H1 (cell line): Measurements from ENCODE around the gene FASLG. TPM values are rescaled to one million over a fixed set of nuclear protein-coding genes. Genes with fewer than 3 reads are reported as not detected.

Experiments
- CTCF ChIA-PET: fragments of 300-600 bp; sonication (Branson Sonifier 250); formaldehyde crosslinking; loops from one replicate; lab custom pipeline; 2021; ENCODE audit not compliant: partially characterized antibody; lab: Charles Lee
- POLR2A ChIA-PET: fragments of 300-600 bp; sonication (Branson Sonifier 250); formaldehyde crosslinking; loops from one replicate; lab custom pipeline; 2021; ENCODE audit warnings: inconsistent platforms; ENCODE audit not compliant: partially characterized antibody; lab: Charles Lee
- DNase-seq, 2 experiments: peaks; one replicate each; pipeline versions ENCODE4 v3.0.0 to v3.0.0-alpha.2; 2010 to 2022; ENCODE audit warnings: low spot score in 2 of 2, low read depth in 1 of 2, mixed read lengths in 1 of 2
- FAIRE-seq: peaks from 2 replicates; lab custom pipeline; 2011; peaks lifted over from hg19 to GRCh38; lab: Jason Lieb, UNC
- H2AFZ ChIP-seq: 2 replicates; pipeline ENCODE4 v1.8.1; 2012; ENCODE audit warnings: low read length, inconsistent platforms
- H2AK5ac ChIP-seq: 2 replicates; pipeline ENCODE4 v1.6.1; 2013; ENCODE audit warnings: low read depth, low read length
- H2BK120ac ChIP-seq: replicated peaks from 2 replicates; pipeline ENCODE3; 2013; ENCODE audit warnings: low read depth, low read length, inconsistent platforms
- H2BK12ac ChIP-seq: 2 replicates; pipeline ENCODE4 v1.6.1; 2013; ENCODE audit warnings: low read depth, low read length
- H2BK15ac ChIP-seq: 2 replicates; pipeline ENCODE4 v1.6.1; 2013; ENCODE audit warnings: low read length
- H2BK20ac ChIP-seq: 2 replicates; pipeline ENCODE4 v1.6.1; 2013; ENCODE audit warnings: low read length
- H2BK5ac ChIP-seq: 2 replicates; pipeline ENCODE4 v1.6.1; 2013; ENCODE audit warnings: low read depth, low read length
- H3K14ac ChIP-seq: 2 replicates; pipeline ENCODE4 v1.6.1; 2013; ENCODE audit warnings: inconsistent platforms; ENCODE audit not compliant: insufficient read length
- H3K18ac ChIP-seq: 2 replicates; pipeline ENCODE4 v1.6.1; 2013; ENCODE audit warnings: low read length; ENCODE audit errors: extremely low read depth
- H3K23ac ChIP-seq: 2 replicates; pipeline ENCODE4 v1.6.1; 2013; ENCODE audit warnings: inconsistent platforms; ENCODE audit not compliant: insufficient read length
- H3K23me2 ChIP-seq: 2 replicates; pipeline ENCODE4 v1.6.1; 2013; ENCODE audit warnings: low read depth, low read length
- H3K27ac ChIP-seq: 2 replicates; pipeline ENCODE4 v1.6.1; 2011; ENCODE audit warnings: low read depth, low read length, inconsistent platforms
- H3K27me3 ChIP-seq, 4 experiments: replicated peaks in 1 of 4; 1 replicate in 1 of 4; 2 replicates in 3 of 4; pipeline versions ENCODE4 v1.6.1 to v1.8.1; 2011 to 2013; ENCODE audit warnings: low read length in 3 of 4, mild to moderate bottlenecking in 3 of 4, inconsistent platforms in 2 of 4, mixed read lengths in 2 of 4, moderate library complexity in 1 of 4; ENCODE audit not compliant: control insufficient read depth in 3 of 4, insufficient read depth in 3 of 4; ENCODE audit errors: extremely low read depth in 1 of 4
- H3K36me3 ChIP-seq, 4 experiments: 2 replicates each; pipeline versions ENCODE4 v1.6.1 to v1.8.1; 2011 to 2013; ENCODE audit warnings: mild to moderate bottlenecking in 4 of 4, low read length in 3 of 4, moderate library complexity in 2 of 4, control low read depth in 1 of 4, inconsistent platforms in 1 of 4; ENCODE audit not compliant: insufficient read depth in 4 of 4, control insufficient read depth in 2 of 4
- H3K4ac ChIP-seq: replicated peaks from 2 replicates; pipeline ENCODE3; 2013; ENCODE audit warnings: low read length, low read depth, mixed read lengths, inconsistent platforms; ENCODE audit not compliant: insufficient read length
- H3K4me1 ChIP-seq, 4 experiments: replicated peaks in 1 of 4; 1 replicate in 1 of 4; 2 replicates in 3 of 4; pipeline versions ENCODE4 v1.6.1 to v1.8.1; 2011 to 2013; ENCODE audit warnings: low read length in 3 of 4, inconsistent platforms in 2 of 4, mixed read lengths in 1 of 4; ENCODE audit not compliant: insufficient read depth in 4 of 4, control insufficient read depth in 3 of 4
- H3K4me2 ChIP-seq, 2 experiments: 2 replicates each; pipeline versions ENCODE4 v1.6.1 to v1.8.1; 2011 to 2013; ENCODE audit warnings: low read depth in 2 of 2, low read length in 2 of 2, control low read depth in 1 of 2, inconsistent platforms in 1 of 2, mild to moderate bottlenecking in 1 of 2; ENCODE audit not compliant: insufficient read depth in 1 of 2
- H3K4me3 ChIP-seq, 4 experiments: fragments of 200-600, 300-600 bp in 1 of 4; sonication (generic), shearing (Covaris generic), sonication (Bioruptor Twin) in 1 of 4; 2 replicates each; pipeline versions ENCODE4 v1.5.1 to v1.8.1; 2011 to 2016; ENCODE audit warnings: low read length in 4 of 4, low read depth in 3 of 4, control low read depth in 2 of 4, inconsistent platforms in 2 of 4, mild to moderate bottlenecking in 2 of 4, mixed read lengths in 1 of 4, moderate library complexity in 1 of 4; ENCODE audit not compliant: insufficient read depth in 2 of 4; ENCODE audit errors: extremely low read depth in 1 of 4
- H3K56ac ChIP-seq: replicated peaks from 2 replicates; pipeline ENCODE3; 2013; ENCODE audit warnings: low read depth, mild to moderate bottlenecking, mixed read lengths, low read length, inconsistent platforms; ENCODE audit not compliant: insufficient read length
- H3K79me1 ChIP-seq: 2 replicates; pipeline ENCODE4 v1.6.1; 2013; ENCODE audit warnings: low read depth, low read length, control low read depth
- H3K79me2 ChIP-seq, 2 experiments: 2 replicates each; pipeline versions ENCODE4 v1.6.1 to v1.8.1; 2012 to 2013; ENCODE audit warnings: low read length in 2 of 2, mild to moderate bottlenecking in 2 of 2, inconsistent platforms in 1 of 2; ENCODE audit not compliant: insufficient read depth in 2 of 2, control insufficient read depth in 1 of 2
- H3K9ac ChIP-seq, 4 experiments: replicated peaks in 1 of 4; 1 replicate in 1 of 4; 2 replicates in 3 of 4; pipeline versions ENCODE4 v1.6.1 to v1.8.1; 2011 to 2013; ENCODE audit warnings: low read depth in 3 of 4, low read length in 3 of 4, control low read depth in 2 of 4, mild to moderate bottlenecking in 2 of 4, moderate library complexity in 2 of 4, inconsistent platforms in 1 of 4; ENCODE audit errors: extremely low read depth in 1 of 4
- H3K9me3 ChIP-seq, 2 experiments: 2 replicates each; pipeline versions ENCODE4 v1.6.1 to v1.8.1; 2012 to 2013; ENCODE audit warnings: mild to moderate bottlenecking in 2 of 2, moderate library complexity in 2 of 2, control low read depth in 1 of 2, inconsistent platforms in 1 of 2, low read depth in 1 of 2, low read length in 1 of 2, mixed read lengths in 1 of 2; ENCODE audit not compliant: insufficient read depth in 2 of 2
- H4K20me1 ChIP-seq, 2 experiments: replicated peaks in 1 of 2; 2 replicates each; pipeline versions ENCODE3 to v1.8.1; 2011 to 2013; ENCODE audit warnings: inconsistent platforms in 2 of 2, low read length in 2 of 2, mild to moderate bottlenecking in 1 of 2; ENCODE audit not compliant: insufficient read depth in 2 of 2, control insufficient read depth in 1 of 2
- H4K5ac ChIP-seq: 2 replicates; pipeline ENCODE4 v1.6.1; 2013; ENCODE audit warnings: low read length, low read depth, mixed read lengths, inconsistent platforms; ENCODE audit not compliant: insufficient read length
- H4K8ac ChIP-seq: 2 replicates; pipeline ENCODE4 v1.8.0; 2013; ENCODE audit warnings: mild to moderate bottlenecking, moderate library complexity, low read length, inconsistent platforms; ENCODE audit not compliant: insufficient read depth; ENCODE audit errors: extremely low read depth
- H4K91ac ChIP-seq: replicated peaks from 2 replicates; pipeline ENCODE3; 2013; ENCODE audit warnings: low read length, mixed read lengths, inconsistent platforms; ENCODE audit not compliant: insufficient read length
- BACH1 ChIP-seq: IDR thresholded peaks from 2 replicates; pipeline ENCODE4 v1.6.1; 2012; ENCODE audit warnings: low read length, improper control_type of control experiment
- HDAC2 ChIP-seq, 2 experiments: fragments of 300-600 bp in 1 of 2; sonication (generic) in 1 of 2; IDR thresholded peaks; 2 replicates each; pipeline ENCODE4 v1.6.1; 2011 to 2012; ENCODE audit warnings: low read depth in 2 of 2, low read length in 2 of 2, mild to moderate bottlenecking in 2 of 2, moderate library complexity in 2 of 2, borderline replicate concordance in 1 of 2, inconsistent platforms in 1 of 2
- NANOG ChIP-seq: IDR thresholded peaks from 2 replicates; pipeline ENCODE4 v1.6.1; 2011; ENCODE audit warnings: low read length, low read depth, mild to moderate bottlenecking, inconsistent platforms; ENCODE audit not compliant: insufficient read depth, poor library complexity, severe bottlenecking
- RXRA ChIP-seq: IDR thresholded peaks from 2 replicates; pipeline ENCODE4 v1.6.1; 2011; ENCODE audit warnings: low read depth, mild to moderate bottlenecking, low read length, moderate library complexity; ENCODE audit not compliant: insufficient read depth
- SIN3A ChIP-seq, 2 experiments: IDR thresholded peaks in 1 of 2; conservative IDR thresholded peaks in 1 of 2; 2 replicates each; pipeline ENCODE4 v1.6.1; 2011 to 2012; ENCODE audit warnings: low read length in 2 of 2, improper control_type of control experiment in 1 of 2, low read depth in 1 of 2, mild to moderate bottlenecking in 1 of 2
- TAF1 ChIP-seq: IDR thresholded peaks from 2 replicates; pipeline ENCODE4 v1.6.1; 2011; ENCODE audit warnings: mild to moderate bottlenecking, low read depth, low read length
- WGBS, 2 experiments: shearing (Covaris generic) in 1 of 2; methylation state at CpG; one replicate each; pipeline versions ENCODE4 v1.1.6 to v1.1.7; 2013 to 2015; ENCODE audit warnings: low lambda C conversion rate in 2 of 2, mixed read lengths in 2 of 2, inconsistent platforms in 1 of 2, low coverage in 1 of 2, missing lambda C conversion rate in 1 of 2; ENCODE audit not compliant: insufficient replicate concordance in 2 of 2, insufficient coverage in 1 of 2, insufficient read length in 1 of 2; ENCODE audit errors: extremely low coverage in 1 of 2, missing lambda C conversion rate in 1 of 2; 5-methylcytosine and 5-hydroxymethylcytosine counted together
- polyA plus RNA-seq, 7 experiments: library from polyadenylated mRNA; depleted of rRNA in 3 of 7; stranded (reverse) in 5 of 7; unstranded in 2 of 7; fragments of >200 nt in 5 of 7; fragments of 200-250 nt in 2 of 7; gene quantifications; 1 replicate in 5 of 7; 2 replicates in 1 of 7; 4 replicates in 1 of 7; pipeline versions ENCODE4 v1.2.1 to v1.2.3, GENCODE V29; 2011 to 2013; ENCODE audit warnings: missing spikeins in 2 of 7, mixed read lengths in 2 of 7
- total RNA-seq: library from RNA; stranded (reverse); fragmentation: NEBNext Ultra II Directional; extraction: Animal tissue kit (Norgen Biotek cat#: 25700); gene quantifications from 2 replicates; pipeline ENCODE4 v1.2.1, GENCODE V29; 2021

FASLG gene
- total and polyA plus RNA-seq, 2 of the 8 experiments (the other 6 are each of a cell fraction or from before 2014, with no cell fraction given), result not detected

DNA sequence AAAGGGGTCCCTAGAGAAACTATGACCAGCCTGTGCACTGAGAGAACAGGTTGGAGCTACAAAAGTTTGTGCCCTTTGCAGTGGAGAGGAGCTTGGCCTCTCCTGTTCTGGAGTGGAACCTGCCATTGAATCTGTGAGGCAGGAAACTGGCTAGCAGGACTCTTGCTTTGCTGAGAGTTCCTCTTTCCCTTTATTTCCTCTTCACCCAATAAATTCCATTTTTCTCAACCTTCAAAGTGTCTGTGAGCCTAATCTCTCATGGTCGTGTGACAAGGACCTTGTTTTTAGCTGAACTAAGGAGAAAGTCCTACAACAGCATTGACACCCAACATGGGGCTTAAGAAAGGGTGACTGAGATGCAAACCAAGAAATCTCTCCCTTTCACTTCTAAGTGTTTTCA, 42.7 kb upstream of the FASLG start:
- H3K36me3 ChIP-seq, result peaks cover 0 to 8% (median 2%) of the 10 kb centered on the region in 4 experiments; a peak in 3 of 8 replicates
- no peak overlapping the region for H2BK12ac ChIP-seq
- no peaks in the 10 kb centered on the region for H3K4me1 ChIP-seq
- H2AK5ac ChIP-seq, result no peak overlapping the region
- no peak overlapping the region for H3K4ac ChIP-seq
- no peak for DNase-seq
- POLR2A ChIA-PET, result no interaction called here
- H3K9me3 ChIP-seq, result peaks cover 20 to 25% of the 10 kb centered on the region in 2 experiments; a peak in 3 of 4 replicates
- H3K27me3 ChIP-seq, result peaks cover 0 to 1% (median 0%) of the 10 kb centered on the region in 4 experiments; a peak in 1 of 7 replicates
- no peak overlapping the region for H4K8ac ChIP-seq
- no peak overlapping the region for H2BK20ac ChIP-seq
- no peak overlapping the region for H2BK5ac ChIP-seq
- H3K27ac ChIP-seq, result no peak overlapping the region
- TF ChIP-seq TAF1 (no peak), BACH1 (no peak), HDAC2 (IDR thresholded peaks at IDR 0.05; ENCODE audit: borderline replicate concordance in 1 of 2, low read depth in 2 of 2, low read length in 2 of 2) (no peak), NANOG (no peak), SIN3A (conservative IDR thresholded peaks at IDR 0.05 in 1 of 2, IDR thresholded peaks at IDR 0.05 in 1 of 2; ENCODE audit: low read depth in 1 of 2, low read length in 2 of 2) (no peak), RXRA (no peak)
- TF ChIP-seq, all 59 proteins: peak for 0
- 73% methylated on average over 1 of the region's 1 CpG; no CpG with 5 or more reads in 1 of the 2 experiments for WGBS, 2 experiments
- no peak overlapping the region for H3K14ac ChIP-seq
- H3K56ac ChIP-seq, result no peak overlapping the region
- H4K91ac ChIP-seq, result no peak overlapping the region
- H2BK15ac ChIP-seq, result no peak overlapping the region
- H3K79me2 ChIP-seq, result no peaks in the 10 kb centered on the region
- no peak for FAIRE-seq
- no peak overlapping the region for H3K23ac ChIP-seq
- no peak overlapping the region for H2AFZ ChIP-seq
- H4K5ac ChIP-seq, result no peak overlapping the region
- no peaks in the 10 kb centered on the region for H3K79me1 ChIP-seq
- no peak overlapping the region for H2BK120ac ChIP-seq
- no peak overlapping the region for H3K4me2 ChIP-seq
- H3K4me3 ChIP-seq, result no peak overlapping the region
- no peaks in the 10 kb centered on the region for H4K20me1 ChIP-seq
- H3K18ac ChIP-seq, result no peak overlapping the region
- H3K23me2 ChIP-seq, result no peaks in the 10 kb centered on the region
- H3K9ac ChIP-seq, result no peak overlapping the region
- CTCF ChIA-PET, result interaction anchor here (1.0 to 2.9 kb wide), 2 partner anchors 103 to 112 kb away, joined by 4 to 12 read pairs; no protein-coding TSS in a partner anchor
